Kasumi-1 (cell line): Measurements from ENCODE around the gene IFIT1B.
"Not testable (repeated sequence)": the region's sequence is repeated elsewhere in the genome, so short reads cannot be mapped to it uniquely, and the experiment has no call there.

Source experiments
- DNase-seq, 2 experiments: peaks; one replicate each; lab custom pipeline; 2025; lab: John Stamatoyannopoulos, UW

IFIT1B gene

DNA sequence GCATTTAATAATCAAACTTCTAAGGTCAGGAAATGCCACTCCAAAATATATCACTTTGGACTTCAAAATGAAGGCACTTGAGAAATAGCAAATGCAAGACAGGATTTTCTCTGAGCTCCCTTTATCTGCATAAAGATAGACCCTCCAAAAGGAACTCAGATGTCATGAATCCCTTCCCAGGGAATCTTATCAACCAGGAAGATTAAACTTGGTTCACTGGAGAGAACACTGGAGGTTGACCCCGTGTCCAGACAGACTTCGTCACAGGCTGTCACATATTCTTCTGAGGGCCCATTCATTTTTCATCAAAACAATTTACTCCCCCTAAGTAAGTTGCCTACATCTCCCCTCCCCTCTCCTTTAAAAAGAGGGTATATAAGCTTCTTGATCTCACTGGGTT is 28.9 kb upstream of the IFIT1B start:
- DNase-seq: no peak

DNA sequence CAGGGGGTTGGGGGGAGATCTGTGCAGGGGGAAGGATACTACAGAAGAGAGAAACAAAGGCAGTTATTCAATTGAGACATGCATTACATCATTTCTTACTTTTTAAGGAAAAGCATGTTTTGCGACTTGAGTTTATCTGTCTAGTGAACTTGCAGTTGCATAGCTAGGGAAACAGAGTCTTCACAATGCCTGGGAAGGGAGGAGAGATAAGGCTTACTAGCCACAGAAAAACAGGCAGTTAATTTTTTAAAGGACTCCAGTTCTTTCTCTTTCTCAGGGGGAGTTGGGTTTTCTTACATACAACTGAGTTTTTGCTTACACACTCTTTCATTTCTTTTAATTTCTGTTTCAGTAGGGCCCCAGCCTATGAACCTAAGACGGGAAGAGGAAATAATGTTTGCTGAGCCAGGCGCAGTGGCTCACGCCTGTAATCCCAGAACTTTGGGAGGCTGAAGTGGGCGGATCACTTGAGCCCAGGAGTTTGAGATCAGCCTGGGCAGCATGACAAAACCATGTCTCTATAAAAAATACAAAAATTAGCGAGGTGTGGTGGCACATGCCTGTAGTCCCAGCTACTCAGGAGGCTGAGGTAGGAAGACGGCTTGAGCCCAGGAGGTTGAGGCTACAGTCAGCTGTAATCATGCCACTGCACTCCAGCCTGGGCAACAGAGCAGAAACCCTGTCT is 27.1 kb upstream of the IFIT1B start:
- DNase-seq: not testable (repeated sequence)

DNA sequence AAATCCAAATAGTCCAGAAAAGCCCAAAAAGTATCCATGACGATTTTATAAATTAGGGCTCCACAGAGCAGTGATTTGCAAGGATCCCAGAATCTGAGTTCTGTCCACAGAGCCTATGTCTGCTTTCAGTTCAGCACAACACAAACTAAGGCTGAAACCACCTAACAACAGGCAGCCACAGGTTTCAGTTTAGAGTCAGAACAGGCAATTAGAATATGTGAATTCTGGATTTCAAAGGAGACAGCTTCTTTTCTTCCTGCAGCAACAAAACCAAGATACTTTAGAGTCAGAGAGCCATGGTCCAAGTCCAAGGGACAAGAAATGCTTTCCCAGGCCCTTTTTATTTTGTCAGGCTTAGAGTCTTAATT is 26.5 kb upstream of the IFIT1B start:
- DNase-seq: no peak

DNA sequence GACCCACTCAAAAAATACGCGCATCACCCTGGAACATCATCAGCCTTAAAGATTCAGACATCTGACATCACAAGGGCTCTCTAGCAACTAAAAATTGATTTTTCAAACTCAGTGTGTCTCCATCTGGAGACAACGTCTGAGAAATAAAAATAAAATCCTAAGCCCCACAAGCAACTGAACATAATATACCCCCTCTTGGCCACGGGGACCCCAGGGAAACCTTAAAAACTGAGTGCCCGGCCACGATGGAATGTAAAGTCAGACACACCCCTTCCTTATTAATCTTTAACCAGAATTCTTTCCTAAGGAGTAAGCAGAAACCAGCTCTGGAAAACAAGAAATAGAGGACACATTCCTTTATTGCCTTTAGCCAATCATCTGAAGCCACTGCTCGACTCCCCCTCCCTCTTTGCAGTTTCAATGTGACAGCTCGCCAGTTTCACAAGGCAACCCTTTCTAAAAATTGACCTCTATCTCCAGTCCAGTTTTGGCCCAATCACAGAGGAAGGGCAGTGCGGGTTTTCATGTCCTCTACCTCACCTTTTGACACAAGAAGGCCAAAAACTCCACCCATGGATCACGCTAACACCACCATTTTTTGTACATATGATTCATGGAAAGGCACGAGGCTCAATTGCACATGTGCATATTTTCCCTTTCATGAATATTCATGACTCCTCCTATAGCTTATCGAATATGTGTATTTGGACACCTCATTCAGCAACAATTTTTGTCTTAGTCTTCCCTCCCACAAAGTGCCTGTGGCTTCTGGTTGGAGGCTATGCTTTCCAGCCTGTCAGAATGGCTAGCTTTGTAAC is 25.9 kb upstream of the IFIT1B start:
- DNase-seq: no peak

DNA sequence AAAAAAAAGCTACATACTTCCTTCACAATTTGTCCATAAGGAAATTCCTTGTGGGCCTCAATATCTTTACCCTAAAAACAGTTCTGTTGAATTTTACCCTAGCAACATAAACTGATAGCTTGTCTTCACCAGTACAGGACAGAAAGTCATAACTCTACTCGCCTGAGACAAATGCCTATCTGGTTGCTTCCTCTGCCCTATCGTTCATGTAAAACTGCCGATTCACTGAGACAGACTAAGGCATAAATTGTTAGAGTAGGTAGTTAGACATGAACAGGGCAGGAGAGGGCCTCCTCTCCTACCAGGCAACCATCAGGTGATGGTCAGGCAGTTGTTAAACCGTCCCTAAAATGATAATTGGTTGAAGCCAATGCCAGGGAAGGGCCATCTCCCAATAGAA is 25.1 kb upstream of the IFIT1B start:
- no peak for DNase-seq

DNA sequence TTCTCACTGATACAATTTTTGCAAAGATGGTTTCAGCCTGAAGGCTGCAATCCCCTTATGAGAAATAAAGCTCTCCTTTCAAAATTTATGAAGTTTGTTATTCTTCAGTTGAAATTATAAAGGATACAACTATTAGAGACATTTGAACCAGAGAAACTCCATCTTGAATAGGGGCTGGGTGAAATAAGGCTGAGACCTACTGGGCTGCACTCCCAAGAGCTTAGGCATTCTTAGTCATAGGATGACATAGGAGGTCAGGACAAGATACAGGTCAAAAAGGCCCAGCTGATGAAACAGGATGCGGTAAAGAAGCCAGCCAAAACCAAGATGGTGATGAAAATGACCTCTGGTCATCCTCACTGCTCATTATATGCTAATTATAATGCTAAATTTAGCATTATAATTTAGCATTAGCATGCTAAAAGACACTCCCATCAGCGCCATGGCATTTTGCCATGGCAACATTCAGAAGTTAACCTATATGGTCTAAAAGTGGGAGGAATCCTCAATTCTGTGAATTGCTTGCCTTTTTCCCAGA is 22.4 kb upstream of the IFIT1B start:
- no peak for DNase-seq

DNA sequence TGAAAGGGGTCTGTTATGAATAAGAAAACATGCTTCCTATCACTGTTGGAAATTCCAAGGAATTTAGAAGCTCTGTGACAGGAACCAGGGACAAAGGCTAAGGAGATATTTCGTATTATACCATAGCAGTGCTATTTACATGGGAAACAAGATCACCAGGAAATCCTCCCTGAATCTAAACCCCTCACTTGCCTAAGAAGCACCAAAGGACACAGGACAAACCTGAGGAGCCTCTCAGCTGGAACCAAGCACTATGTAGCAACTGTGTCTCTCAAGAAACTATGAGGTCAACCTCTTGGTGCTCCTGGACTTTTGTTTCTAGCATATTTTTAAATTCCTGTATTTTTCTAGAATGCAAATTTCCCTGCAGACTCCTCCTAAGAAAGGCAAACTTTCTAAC is 20.8 kb upstream of the IFIT1B start:
- no peak for DNase-seq

DNA sequence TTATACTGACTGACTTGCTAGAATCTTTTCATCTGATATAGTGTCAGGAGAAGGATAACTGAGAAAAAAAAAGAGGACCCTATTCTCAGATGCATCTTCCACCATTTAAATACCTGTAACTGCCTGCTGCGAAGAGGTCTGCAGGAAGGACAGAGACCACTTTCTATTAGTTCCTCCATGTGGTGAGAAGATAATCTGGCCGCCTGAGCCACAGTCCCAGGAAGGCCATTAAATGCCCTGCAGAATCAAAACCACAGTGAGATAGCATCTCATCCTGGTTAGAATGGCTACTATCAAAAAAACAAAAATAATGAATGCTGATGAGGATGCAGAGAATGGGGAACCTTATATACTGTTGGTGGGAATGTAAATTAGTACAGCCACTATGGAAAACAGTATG is 19.9 kb upstream of the IFIT1B start:
- DNase-seq: no peak

DNA sequence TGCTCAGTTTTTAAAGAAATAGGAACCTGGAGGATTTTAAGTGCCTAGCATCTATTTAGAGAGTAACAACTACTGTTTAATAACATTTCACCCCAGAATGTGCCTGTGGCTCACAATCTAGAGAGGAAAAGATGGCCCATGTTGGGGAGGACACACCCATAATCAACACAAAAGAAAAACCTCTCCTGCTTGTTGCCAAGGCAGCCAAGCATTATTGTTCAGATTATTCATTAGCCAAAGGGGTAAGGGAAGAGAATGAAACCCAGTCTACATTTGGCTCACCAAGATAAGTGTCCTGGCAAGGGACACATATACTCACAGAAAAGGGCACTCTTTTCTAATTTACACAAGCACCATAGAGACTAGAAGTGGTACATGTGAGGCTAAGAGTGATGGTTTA is 17.7 kb upstream of the IFIT1B start:
- DNase-seq: no peak

DNA sequence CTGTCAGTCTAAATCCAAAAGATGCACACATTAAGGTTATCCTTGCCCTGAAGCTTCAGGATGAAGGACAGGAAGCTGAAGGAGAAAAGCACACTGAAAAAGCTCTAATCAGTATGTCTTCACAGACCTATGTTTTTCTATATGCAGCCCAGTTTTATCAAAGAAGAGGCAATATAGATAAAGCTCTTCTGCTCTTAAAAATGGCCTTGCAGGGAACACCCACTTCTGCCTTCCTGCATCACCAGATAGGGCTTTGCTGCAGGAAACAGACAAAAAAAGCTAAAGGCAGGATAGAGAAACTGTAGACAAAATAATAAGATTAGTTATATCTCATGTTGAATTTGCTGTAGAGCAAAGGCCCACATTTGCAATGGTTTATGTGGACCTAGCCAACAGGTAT is 14.9 kb upstream of the IFIT1B start:
- no peak for DNase-seq

DNA sequence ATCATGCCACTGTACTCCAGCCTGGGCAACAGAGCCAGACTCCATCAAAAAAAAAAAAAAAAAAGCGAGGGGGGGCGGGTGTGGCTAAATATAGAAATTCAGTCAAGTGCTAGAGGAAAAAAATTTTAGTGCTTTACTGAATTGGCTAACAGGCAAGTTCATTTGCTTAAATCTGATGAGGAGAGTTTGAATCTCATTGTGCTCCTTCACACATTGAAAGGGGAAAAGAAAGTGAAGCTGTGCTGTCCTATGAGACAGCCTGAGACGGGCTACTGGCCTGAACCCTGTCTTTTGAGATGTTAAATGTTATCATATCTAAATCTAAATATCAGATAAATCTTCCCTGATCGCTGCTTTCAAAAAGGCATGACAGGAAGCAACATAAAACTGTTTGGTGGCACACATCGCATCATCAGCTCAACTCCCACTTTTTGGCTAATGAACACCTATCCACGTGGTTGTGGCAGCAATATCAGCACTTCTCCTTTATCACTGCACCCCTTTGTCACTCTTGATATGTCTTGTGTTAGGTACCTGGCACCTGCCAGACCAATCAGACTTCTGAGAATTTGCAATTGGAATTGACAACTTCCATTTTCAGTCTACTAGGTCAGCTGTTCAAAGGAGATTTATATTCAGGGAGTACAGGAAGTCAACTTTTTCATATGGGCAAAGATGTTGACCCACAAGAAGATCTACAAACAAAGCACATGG is 14.0 kb upstream of the IFIT1B start:
- no peak for DNase-seq

DNA sequence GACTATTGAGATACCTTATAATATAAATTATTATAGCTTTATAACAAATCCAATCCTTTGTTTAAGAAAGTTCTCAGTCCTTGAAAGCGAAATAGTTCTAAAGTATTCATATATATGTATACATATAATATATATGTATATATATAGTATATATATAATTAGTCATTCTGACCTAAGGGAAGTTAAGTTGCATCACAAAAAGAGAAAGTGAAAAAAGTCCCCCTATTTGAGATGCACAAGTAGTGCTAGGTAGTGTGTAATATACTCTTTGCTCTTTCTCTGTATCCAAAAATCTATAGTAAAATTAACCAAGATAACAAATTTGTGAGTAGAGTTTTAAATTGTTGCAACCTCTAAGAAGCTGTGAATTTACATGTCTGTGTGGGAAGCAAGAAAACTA is 13.3 kb upstream of the IFIT1B start:
- no peak for DNase-seq

DNA sequence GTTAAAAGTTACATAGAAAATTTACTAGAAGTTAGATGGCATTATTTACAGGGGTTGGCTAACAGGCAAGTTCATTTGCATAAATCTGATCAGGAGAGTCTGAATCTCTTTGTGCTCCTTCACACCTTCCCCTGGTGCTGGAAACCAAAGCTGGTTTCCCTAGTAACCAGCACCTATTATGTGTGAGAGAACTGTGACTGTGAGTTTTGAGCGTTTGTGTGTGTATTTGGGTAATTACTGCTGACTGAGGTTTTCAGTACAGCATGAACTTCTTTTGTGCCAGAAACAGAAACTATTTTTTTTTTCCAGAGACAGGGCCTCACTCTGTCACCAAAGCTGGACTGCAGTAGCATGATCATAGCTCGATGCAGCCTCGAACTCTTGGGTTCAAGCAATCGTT is 10.3 kb upstream of the IFIT1B start:
- DNase-seq: no peak

DNA sequence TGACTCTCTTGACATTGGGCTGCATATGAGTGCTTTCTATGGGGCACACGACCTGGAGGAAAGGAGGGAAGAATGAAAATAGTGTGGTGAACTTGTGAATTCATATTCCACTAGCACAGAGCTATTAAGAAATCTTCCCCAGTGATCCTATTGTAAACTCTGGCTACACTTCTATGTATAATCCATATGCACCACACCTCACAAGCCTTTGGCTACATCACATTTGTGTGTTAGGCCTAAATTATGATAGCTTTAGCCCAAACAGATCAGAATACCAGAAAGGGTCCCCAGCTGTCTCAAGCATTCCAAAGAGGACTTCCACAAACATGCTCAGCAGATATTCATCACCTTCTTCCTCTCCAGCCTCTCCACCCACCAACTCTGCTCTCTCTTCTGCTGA is 9.7 kb upstream of the IFIT1B start:
- no peak for DNase-seq

DNA sequence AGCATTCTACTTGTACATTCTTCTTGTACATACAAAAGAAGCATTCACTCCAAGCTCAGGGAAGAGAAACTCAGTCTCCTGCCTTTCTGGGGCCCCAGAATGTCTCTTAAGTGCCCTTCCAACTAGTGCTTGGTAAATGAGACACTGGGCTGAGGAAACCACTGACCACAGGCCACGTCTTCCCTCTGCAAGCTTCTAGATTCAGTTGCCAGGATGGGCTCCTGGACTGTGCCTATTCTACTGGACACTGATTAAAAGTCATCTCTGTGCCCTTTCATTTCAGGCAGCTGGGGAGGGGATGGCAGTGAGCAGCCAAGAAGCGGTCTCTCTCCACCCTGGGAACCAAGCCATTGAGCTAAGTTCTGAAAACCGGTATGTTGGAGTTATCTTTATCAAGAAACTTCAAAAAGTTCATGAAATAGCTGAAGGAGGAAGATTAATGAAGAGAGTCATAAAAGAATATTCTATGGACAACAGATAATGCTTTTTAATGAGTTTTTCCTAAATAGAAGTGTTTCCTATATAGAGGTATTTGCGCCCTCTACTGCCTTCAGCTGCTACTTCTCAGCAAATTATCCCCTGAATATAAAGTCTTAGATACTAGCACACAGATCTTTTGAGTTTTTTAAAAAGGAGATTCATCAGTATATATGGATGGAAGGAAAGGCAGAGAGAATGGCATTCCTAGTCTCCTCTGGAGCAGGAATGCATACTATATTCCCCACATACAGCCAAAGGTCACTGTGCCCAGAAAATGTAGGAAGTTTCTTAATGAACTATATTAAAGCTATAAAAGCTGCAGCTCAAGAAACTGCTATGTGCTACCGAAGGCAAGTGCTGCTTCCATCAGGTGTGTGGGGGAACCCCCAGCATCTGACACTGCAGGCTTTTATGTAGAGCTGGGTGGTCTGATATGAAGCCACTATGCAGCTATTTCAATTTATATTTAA is 8.4 kb upstream of the IFIT1B start:
- DNase-seq: peak; percentile 66 to 85

DNA sequence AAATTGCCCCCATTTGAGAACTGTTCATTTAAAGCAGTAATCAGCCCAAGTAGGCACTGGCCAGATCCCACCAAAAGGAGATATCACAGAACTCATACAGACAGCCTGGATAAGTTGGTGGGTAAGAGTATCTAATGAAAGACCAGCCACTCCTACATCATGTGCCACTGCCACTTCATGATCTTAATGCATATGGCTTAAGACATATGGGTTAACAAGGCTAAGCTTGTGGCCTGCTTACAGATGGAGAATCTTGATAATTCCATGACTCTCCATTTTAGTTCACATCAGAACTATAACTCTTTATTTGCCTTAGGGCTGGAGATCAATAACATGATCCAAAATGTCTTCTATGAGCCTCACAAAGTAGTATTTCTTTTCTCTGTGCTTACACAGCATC is 6.8 kb upstream of the IFIT1B start:
- DNase-seq: no peak

DNA sequence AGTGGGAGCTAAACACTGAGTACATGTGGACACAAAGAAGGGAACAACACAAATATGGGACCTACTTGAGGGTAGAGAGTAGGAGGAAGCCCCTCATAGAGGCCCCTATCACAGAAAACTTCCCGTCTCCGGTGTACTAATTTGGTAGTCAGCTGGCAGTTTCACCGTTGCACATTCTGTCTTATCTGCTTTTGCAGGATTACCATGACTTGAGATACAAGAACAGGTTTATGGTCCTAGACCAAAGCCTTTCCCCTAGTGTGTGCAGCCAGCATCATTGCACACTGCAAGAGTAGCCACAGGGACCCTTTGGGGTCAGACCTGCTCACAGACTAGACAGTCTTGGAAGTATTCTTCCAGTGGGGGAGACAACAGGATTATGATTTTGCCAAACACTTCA is 5.9 kb upstream of the IFIT1B start:
- no peak for DNase-seq

DNA sequence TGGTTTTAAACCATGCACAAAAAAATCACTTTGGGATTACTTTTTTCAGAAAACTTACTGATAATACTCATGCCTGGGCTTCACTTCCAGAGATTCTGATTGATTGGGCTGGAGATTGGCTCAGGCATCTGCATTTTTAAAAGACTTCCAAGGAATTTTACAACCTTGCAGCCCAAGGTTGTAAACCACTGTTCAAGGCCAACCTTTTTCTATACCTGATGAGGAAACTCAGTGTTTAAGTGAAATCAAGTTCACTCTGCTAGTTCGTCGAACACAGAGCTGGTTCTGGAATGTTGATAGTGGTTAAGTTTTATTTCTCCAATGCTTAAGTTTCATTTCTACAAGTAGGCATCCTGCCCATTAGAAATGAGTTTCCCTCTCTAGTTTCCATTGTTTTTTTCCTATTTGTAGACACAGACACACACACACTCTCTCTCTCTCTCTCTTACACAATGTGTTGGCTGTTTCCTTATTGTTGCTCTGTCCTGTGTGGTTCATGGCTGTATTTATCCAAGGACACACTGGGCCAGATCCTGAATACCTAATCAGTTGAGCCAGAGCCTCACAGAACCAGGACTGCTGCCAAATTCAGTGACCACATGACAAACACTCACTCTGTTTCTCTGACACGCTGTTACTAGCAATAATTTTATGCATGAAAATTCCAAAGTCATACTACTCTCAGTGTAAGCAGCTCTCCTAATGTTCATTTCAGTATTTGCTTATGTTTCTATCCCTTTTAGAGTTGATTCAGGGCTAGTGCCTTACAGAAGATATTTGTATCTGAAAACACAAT is 3.7 kb upstream of the IFIT1B start:
- DNase-seq: no peak

DNA sequence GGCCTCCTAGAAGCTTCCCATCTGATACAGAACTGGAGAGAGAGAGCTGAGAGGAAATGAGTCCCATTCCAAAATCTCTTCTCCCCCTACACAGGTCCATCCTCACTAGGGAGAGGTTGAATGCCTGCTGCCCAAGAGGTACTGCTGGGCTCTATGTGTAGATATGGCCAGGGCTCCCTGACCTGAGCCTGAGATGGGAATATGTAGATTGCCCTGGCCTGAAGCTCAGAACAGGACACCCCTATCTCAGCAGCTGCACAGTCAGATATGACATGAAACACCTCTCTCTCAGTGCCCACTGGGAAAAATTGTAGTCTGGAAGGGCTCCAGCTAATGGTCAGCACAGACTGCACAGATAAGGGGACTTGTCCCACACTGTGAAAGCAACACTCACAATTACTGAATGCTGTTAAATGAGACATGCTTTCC is 3.1 kb upstream of the IFIT1B start:
- DNase-seq: no peak

DNA sequence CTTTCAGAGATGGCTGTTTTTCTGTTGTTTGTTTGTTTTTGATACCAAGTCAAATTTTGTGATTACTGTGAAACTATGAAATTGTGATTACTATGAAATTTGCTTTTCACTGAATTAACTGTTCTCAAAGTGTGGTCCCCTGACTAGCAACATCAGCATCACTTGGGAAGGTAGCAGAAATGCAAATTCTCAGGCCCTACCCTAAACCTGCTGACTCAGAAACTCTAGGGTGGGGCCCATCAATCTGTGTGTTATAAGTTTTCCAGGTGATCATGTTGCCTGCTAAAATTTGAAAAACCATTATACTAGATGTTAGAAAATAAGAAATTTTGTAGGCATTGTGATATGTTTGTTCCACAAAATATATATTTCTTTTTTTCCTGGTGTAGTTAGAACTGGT is 1.2 kb downstream of the IFIT1B start:
- no peak for DNase-seq

DNA sequence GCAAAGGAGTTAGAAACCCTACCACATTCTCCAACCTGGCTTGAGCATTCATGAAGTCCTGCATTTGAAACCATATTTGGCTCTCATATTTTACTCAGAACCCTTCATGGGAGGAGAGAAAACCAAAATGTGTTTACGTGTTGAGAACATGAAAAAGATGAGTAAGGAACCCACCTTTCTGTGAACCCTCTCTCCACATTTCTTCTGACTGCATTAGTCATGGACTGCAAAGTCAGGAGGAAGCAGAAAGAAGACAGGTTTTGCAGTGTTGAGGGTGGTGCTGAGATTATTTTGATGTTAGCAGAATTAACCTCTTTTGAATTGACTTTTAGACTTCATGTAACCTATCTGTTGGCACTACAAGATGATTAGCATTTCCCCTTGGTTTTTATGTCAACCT is 4.9 kb downstream of the IFIT1B start:
- DNase-seq: no peak
